ENCODE results near the gene MISP.
A peak's percentile ranks its signal among the peaks of the same experiment; 100 is the strongest.
"Not testable (repeated sequence)": the region's sequence is repeated elsewhere in the genome, so short reads cannot be mapped to it uniquely, and the experiment has no call there.

Gene MISP

GRCh38 chr19:726993-727956, 23.6 kb upstream of the MISP start:
- no peak for DNase-seq

GRCh38 chr19:728011-728410, 22.9 kb upstream of the MISP start:
- no peak for DNase-seq

GRCh38 chr19:729564-729963, 21.3 kb upstream of the MISP start:
- DNase-seq = not testable (repeated sequence)

GRCh38 chr19:729965-730668, 20.8 kb upstream of the MISP start:
- no peak for DNase-seq

- DNase-seq = no peak
Observed at GRCh38 chr19:731000-731399, 19.9 kb upstream of the MISP start.

DNA sequence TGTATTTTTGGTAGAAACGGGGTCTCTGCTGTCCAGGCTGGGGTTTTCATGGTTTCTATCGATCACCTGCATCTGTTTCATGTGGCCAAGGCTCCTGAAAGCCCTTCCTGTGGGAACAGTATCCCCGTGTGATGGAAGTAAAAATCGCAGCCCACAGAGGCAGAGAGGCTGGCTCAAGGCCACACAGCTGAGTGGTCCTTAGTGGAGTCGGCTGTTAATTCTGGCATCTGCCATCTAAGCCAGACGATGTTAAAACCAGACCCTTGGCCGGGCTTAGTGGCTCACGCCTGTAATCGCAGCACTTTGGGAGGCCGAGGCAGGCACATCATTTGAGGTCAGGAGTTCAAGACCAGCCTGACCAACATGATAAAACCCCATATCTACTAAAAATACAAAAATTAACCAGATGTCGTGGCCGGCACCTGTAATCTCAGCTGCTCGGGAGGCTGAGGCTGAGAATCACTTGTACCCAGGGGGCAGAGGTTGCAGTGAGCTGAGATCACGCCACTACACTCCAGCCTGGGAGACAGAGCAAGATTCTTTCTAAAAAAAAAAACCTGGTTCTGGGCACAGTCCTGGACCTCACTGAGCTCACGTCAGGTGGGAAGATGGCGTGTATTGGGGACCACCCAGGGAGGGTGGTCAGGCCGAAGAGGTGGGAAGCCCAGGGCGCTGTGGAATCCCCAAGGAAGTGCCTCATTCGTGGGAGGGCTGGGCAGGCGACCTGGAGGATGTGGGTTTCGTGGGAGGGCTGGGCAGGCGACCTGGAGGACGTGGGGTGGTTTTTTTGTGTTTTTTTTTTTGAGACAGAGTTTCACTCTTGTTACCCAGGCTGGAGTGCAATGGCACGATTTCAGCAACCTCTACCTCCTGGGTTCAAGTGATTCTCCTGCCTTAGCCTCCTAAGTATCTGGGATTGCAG, 18.5 kb upstream of the MISP start:
- DNase-seq = no peak

GRCh38 chr19:734716-735115, 16.2 kb upstream of the MISP start:
- DNase-seq = no peak

DNA sequence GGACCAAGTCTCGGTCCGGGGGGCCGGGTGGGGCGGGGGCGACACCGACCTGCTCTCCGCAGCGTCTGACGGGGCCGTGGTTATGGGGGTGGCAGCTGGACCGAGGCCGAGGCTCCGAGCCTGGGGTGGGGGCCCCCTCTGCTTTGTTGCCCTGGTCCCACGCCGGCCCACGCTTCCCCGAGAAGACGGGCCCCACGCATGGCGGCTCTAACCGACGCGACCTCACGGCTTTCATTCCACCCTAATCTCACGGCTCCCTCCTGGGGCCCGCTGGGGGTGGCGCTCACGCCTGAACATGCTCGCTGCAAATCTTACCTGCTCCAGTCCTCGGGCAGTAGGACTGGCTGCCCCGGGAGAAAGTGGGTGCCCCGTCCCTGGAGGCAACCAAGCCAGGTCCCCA, 14.8 kb upstream of the MISP start:
- no peak for DNase-seq

DNA sequence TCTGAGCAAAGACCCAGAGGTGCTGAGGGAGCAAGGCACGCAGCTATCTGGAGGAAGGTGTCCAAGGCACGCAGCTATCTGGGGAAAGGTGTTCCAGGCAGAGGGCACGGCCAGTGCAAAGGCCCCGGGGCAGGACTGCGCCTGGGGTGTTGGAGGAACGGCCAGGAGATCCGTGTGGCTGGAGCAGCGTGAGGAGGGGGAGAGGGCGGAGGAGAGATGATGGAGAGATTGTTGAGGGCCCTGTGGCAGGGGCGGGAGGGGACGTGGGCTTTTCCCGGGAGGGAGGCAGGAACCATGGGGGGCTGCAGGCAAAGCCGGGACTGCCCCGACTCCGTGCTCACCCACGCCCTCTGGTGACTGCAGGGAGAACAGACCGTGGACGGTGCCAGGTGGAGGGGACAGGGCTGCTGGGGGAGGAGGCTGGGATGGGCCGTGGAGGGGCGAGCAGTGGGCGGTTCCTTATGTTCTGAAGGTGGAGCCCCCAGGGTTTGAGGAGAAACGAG, 13.3 kb upstream of the MISP start:
- DNase-seq = peak in 1 of 2 experiments; percentile 39

DNA sequence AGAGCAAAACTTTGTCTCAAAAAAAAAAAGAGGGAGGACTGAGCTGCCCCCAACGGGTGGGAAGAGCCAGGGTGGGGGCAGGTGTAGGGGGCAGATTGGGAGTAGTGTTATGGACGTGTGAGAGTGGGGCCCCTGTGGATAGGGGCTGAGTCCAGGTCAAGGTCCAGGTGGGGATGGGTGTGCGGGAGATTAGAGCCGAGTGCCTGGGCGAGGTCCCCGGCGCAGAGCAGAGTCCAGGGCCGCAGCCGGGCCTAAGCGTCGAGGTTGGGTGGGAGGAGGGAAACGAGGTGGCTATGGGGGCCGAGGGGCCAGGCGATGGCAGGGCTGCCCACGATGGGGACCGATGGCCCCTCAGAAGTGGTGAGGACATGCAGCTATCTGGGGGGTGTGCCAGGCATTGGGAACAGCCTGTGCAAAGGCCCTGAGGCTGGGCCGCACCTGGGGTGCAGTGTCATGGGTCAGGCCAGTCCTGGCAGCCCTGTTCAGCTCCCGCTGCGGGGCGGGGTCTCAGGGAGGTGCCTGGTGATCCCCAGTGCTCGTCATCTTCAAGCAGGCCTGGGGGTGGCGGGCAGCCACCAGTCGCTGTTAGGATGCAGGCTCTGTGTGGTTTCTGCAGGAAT, 12.3 kb upstream of the MISP start:
- DNase-seq = no peak

DNA sequence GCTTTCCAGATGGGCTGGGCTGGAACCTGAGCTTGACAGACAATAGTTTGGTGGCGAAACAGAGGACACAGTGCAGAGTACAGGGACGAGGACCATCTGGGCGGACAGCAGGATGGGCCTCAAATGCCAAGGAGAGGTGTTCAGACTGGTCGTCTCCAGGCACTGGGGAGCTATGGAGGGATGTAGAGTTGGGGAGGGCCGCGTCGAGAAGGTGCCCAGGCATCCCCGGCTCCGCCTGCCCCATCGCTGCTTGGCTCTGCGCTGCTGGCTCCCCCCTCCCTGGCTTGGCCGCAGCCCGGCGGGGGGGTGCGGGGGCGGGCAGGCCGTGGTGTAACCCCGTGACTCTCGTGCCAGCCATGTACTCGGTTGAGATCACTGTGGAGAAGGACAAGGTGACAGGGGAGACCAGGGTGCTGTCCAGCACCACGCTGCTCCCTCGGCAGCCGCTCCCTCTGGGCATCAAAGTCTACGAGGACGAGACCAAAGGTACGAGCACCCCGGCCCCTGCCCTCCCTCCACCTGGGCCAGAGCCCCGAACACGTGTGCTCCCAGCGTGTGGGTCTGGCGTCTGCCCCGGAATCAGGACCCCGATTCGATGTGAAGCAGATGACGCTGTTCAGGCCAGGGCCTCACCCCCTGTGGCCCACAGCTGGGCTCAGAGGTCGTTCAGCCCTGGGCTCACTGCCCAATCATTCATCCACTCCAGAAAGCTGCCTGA, 10.8 kb upstream of the MISP start:
- DNase-seq = no peak

DNA sequence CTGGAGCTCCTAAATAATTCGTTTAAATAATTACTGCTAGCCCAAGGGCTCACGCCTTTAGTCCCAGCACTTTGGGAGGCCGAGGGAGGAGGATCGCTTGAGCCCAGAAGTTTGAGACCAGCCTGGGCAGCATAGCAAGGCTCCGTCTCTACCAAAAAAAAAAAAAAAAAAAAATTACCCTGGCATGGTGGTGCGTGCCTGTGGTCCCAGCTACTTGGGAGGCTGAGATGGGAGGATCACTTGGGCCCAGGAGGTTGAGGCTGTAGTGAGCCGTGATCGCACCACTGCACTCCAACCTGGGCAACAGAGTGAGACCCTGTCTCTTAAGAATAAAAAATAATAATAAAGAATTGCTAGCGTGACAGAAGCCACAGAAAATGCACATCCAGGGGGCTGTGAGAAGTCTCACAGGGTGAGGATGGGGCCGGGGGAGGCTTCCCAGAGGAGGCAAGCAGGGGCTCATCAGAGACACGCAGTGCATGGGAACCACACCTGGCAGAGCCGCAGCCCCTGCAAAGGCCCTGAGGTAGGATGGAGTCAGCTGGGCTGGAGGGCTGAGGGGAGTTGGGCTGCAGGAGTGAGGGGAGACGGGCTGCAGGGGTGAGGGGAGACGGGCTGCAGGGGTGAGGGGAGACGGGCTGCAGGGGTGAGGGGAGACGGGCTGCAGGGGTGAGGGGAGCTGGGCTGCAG, 10.0 kb upstream of the MISP start:
- DNase-seq = not testable (repeated sequence)

- DNase-seq = peak; percentile 7 to 51
Observed at GRCh38 chr19:741506-742131, 9.3 kb upstream of the MISP start.

DNA sequence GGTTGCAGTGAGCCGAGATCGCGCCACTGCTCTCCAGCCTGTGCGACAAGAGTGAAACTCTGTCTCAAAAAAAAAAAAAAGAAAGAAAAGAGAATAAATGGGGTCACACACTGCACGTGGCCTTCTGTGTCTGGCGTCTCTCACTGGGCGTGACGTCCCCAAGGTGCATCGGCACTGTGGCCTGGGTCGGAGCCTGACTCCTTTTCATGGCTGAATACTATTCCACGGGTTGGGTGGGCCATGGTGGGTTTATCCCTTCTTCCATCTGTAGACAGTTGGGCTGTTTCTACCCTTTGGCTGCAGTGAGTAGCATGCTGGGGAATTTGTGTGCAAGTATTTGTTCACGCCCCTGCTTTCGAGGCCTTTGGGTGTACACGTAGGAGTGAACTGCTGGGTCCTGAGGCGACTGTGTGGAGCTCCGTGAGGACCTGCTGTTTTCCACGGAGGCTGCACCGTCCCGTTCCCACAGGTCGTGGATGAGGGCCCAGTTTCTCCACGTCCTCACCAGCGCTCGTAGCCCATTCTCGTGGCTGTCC, 8.3 kb upstream of the MISP start:
- DNase-seq = no peak

GRCh38 chr19:743168-743687, 7.7 kb upstream of the MISP start:
- peak; percentile 79 to 91 for DNase-seq

- not testable (repeated sequence) for DNase-seq
Observed at GRCh38 chr19:745138-745537, 5.8 kb upstream of the MISP start.

DNA sequence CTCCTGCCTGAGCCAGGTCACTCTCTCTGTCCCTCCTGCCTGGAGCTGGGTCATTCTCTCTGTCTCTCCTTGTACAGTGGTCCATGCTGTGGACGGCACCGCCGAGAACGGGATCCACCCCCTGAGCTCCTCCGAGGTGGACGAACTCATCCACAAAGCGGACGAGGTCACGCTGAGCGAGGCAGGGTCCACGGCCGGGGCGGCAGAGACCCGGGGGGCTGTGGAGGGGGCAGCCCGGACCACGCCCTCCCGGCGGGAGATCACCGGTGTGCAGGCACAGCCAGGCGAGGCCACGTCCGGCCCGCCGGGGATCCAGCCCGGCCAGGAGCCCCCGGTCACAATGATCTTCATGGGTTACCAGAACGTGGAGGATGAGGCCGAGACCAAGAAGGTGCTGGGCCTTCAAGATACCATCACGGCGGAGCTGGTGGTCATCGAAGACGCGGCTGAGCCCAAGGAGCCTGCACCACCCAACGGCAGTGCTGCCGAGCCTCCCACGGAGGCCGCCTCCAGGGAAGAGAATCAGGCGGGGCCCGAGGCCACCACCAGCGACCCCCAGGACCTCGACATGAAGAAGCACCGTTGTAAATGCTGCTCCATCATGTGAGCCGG, 4.6 kb upstream of the MISP start:
- no peak for DNase-seq

DNA sequence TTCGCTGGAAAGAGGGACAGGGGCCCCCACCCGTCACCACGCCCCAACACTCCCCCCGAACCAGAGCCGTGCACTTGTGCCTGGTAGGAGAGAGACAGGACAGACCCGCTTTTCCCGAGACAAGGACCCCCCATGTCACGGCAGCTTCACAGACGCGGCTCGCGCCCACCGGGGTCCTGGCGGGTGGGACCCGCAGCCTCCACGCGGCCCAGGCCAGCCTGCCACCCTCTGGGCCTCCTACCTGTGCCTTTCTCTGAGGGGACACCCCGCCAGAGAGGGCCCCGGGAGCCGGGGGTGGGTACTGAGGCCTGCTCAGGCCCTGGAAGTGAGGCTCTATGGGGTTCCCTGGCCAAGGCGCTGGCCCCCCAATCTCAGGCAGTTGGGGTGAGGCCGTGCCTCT, 4.0 kb upstream of the MISP start:
- DNase-seq = no peak
